ENCODE data around the gene GNG7.
A peak's percentile ranks its signal among the peaks of the same experiment; 100 is the strongest.
"Not testable (repeated sequence)": the region's sequence is repeated elsewhere in the genome, so short reads cannot be mapped to it uniquely, and the experiment has no call there.

GNG7 gene

GRCh38 chr19:2619076-2619475 is 83.4 kb downstream of the GNG7 start:
- peak; percentile 63 for DNase-seq (ENCODE audit: low spot score)

GRCh38 chr19:2618611-2619010 is 83.9 kb downstream of the GNG7 start:
- DNase-seq (ENCODE audit: low spot score) = peak; percentile 67

- no peak for DNase-seq (ENCODE audit: low spot score)
Measured at GRCh38 chr19:2617393-2618165, 84.9 kb downstream of the GNG7 start.

- DNase-seq (ENCODE audit: low spot score) = peak; percentile 47
Measured at GRCh38 chr19:2616741-2617392, 85.6 kb downstream of the GNG7 start.

GRCh38 chr19:2615782-2616181 is 86.7 kb downstream of the GNG7 start:
- DNase-seq (ENCODE audit: low spot score) = no peak

GRCh38 chr19:2613507-2614295 is 88.8 kb downstream of the GNG7 start:
- peak; percentile 85 for DNase-seq (ENCODE audit: low spot score)

- DNase-seq (ENCODE audit: low spot score) = no peak
Measured at GRCh38 chr19:2612619-2613249, 89.8 kb downstream of the GNG7 start.

- peak; percentile 46 for DNase-seq (ENCODE audit: low spot score)
Measured at GRCh38 chr19:2611483-2612464, 90.7 kb downstream of the GNG7 start.

- peak; percentile 81 for DNase-seq (ENCODE audit: low spot score)
Measured at GRCh38 chr19:2610637-2611482, 91.6 kb downstream of the GNG7 start.

GRCh38 chr19:2609389-2610116 is 92.9 kb downstream of the GNG7 start:
- no peak for DNase-seq (ENCODE audit: low spot score)

GRCh38 chr19:2609034-2609388 is 93.5 kb downstream of the GNG7 start:
- DNase-seq (ENCODE audit: low spot score) = not testable (repeated sequence)

- no peak for DNase-seq (ENCODE audit: low spot score)
Measured at GRCh38 chr19:2608602-2608922, 93.9 kb downstream of the GNG7 start.

GRCh38 chr19:2607712-2608601 is 94.5 kb downstream of the GNG7 start:
- DNase-seq (ENCODE audit: low spot score) = no peak

GRCh38 chr19:2606774-2607173 is 95.7 kb downstream of the GNG7 start:
- DNase-seq (ENCODE audit: low spot score) = not testable (repeated sequence)

GRCh38 chr19:2605889-2606288 is 96.6 kb downstream of the GNG7 start:
- not testable (repeated sequence) for DNase-seq (ENCODE audit: low spot score)

GRCh38 chr19:2604747-2605329 is 97.7 kb downstream of the GNG7 start:
- no peak for DNase-seq (ENCODE audit: low spot score)

- DNase-seq (ENCODE audit: low spot score) = no peak
Measured at GRCh38 chr19:2603334-2603733, 99.2 kb downstream of the GNG7 start.

Measured in NAMALWA (cell line).